Jurkat, Clone E6-1 (cell line): Measurements from ENCODE around the gene FARP2.
A peak's percentile ranks its signal among the peaks of the same experiment; 100 is the strongest.
"Not testable (repeated sequence)": the region's sequence is repeated elsewhere in the genome, so short reads cannot be mapped to it uniquely, and the experiment has no call there.

ENCODE experiments used
- DNase-seq: peaks from one replicate; pipeline ENCODE4 v3.0.0-alpha.2; 2011; ENCODE audit warnings: low read depth, low spot score
- H3K4me3 ChIP-seq: 2 replicates; pipeline ENCODE4 v1.5.1; 2011; ENCODE audit warnings: mild to moderate bottlenecking, low read length, control low read depth, moderate library complexity

Gene FARP2

DNA sequence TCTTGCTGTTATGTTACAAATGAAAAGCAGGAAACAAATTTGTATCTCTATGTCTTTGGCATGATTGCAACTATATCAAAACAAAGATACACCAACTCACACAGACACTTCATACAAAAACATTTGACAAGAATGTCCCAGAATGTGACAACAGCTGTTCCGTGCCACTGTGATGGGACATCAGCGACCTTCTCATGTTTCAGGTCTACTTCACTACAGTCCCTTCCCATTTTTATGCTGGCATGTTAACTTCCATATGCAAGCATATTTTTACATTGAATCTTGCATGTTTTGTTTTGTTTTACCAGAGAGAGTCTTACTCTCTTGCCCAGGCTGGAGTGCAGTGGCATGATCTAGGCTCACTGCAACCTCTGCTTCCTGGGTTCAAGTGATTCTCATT is 81.1 kb downstream of the FARP2 start:
- no peak overlapping the region for H3K4me3 ChIP-seq
- DNase-seq = no peak

DNA sequence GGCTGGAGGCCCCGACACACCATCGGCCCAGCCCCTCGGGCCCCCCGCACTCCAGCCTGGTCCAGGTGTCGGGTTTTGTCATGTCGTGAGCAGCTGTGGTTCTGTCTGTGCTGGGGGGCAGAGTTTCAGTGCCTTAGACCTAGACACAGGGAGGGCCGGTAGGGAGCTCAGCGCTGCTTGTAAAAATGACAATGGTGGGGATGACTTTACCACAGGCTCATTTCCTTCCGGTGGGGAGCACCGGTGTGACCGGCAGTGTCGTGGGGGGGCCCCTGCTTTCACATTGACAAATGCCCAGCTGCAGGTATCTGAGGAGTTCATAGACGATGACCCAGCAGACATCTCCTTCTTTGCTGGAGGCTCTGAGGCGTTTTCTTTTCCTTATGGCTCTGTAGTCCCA is 85.4 kb downstream of the FARP2 start:
- no peak for DNase-seq
- H3K4me3 ChIP-seq = no peak overlapping the region

DNA sequence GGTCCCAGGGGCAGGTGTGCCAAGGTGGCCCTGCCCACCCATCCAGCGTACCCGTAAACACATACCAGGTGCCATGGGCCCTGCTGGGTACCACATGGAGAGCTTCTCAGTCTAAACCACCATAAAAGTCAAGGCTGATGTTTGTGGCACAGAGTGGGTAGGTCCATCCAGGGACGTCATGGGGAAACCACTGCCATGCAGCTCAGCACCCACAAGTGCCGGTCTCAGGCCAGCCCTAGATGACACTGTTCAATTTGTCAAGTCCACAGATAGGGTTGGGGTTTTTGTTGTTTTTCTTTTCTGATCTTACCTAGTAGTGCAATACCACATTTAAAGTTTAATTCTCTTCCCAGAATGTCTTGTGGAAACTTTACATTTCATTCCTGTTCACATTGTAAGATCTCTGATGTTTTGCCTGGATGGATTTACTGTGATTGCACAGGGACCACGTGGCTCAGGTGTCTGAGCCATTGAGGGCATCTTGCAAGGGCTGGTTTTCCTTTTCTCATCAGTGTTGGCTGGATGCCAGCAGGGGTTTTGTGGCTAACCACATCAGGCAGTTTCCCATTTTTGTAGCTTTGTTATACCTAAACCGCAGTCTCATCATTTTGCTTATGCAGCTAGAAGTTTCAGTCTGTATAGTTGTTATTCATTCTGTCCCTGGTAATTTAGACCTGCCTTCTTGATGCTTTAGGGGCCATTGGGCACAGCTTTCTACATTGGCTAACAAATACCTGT is 87.6 kb downstream of the FARP2 start:
- no peak overlapping the region for H3K4me3 ChIP-seq
- DNase-seq = peak; percentile 98

DNA sequence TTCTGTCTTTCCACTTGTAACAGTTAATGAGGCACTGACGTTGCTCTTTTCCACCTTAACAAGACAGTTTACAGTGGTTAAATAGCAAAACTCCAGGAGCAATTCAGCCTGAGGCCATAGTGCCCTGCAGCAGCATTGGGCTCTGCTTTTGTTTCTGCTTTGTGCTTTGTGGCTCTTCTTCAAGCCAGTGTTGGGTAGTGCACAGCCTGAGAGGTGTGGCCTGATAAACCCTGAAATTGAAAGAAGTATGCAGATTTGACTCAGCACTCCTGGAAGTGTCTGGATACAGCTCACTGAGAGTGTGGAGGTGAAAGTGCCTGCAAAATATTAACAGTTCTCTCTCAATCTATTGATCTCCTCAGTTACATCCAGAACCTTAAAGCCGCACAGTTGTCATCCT is 89.3 kb downstream of the FARP2 start:
- DNase-seq = no peak
- no peak overlapping the region for H3K4me3 ChIP-seq

DNA sequence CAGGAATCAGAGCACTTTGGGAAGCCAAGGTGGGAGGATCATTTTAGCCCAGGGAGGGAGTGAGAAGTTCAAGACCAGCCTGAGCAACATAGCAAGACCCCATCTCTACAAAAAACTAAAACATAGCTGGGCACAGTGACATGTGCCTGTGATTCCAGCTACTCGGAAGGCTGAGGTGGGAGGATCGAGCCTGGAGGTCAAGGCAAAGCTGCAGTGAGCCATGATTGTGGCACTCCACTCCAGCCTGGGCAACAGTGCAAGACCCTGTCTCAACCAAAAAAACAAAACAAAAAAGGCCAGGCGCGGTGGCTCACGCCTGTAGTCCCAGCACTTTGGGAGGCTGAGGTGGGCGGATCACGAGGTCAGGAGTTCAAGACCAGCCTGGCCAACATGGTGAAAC is 94.0 kb downstream of the FARP2 start:
- not testable (repeated sequence) for DNase-seq, H3K4me3 ChIP-seq

DNA sequence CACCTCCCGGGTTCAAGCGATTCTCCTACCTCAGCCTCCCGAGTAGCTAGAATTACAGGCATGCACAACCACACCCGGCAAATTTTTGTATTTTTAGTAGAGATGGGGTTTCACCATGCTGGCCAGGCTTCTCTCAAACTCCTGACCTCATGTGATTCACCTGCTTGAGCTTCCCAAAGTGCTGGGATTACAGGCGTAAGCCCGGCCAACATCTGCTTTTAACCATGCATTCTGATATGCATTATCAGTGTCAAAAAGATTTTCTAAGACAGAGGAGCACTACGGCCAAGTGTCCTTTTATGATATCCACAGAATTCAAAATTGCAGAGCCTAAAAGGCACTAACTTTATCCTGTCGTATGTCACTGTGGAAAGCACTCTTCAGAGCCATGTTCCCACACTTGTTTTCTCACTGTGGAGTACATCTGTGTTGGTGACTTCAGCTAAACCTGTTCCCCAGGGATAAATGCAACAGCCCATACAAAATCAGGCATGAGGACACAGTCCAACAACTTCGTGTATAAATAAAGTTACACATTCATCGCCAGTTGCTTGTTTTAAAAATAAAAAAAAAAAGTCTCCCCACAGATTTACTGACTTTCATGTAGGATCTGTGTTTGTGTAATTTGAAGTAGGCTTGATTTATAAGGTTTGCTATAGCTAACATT is 95.9 kb downstream of the FARP2 start:
- H3K4me3 ChIP-seq = no peak overlapping the region
- no peak for DNase-seq

DNA sequence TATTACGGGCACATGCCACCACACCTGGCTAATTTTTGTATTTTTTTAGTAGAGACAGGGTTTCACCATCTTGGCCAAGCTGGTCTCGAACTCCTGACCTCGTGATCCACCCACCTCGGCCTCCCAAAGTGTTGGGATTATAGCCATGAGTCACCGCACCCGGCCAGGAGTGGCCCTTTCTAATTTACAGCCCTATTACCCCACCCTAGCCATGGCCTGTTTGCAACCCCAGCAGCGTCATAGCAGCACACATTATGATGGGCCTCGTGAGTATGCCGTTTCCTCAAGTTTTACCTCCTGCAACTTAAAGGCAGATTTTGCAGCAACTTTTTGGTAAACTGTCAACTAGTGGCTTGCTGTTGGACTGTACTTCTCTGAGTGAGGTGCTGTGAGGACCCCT is 97.8 kb downstream of the FARP2 start:
- H3K4me3 ChIP-seq, DNase-seq: not testable (repeated sequence)

DNA sequence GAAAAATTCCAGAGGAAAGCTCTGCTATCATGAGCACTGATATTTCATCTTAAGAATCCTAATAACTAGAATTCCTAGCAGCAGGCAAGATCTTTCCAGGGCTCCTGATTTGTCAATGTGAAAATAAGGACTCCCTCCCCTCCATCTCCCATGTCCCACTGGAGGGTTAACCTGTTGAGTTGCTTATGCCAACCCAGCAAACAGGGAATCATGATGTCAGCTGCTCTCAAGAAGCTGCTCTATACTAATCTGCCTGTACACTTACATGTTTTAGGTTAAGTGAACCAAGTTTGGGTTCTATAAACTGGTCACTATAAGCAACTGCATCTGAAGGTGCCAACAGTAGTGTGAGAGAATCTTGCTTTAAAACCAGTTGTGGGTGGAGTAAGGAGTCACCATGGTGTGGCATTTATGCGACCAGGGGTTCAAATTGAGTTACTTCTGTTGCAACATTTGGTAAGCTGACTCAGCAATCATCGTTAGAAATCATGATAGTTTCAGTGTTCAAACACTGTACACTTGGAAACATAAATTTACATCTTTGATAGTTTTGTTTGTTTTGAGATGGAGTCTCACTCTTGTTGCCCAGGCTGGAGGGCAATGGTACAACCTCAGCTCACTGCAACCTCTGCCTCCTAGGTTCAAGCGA is 98.9 kb downstream of the FARP2 start:
- H3K4me3 ChIP-seq = no peak overlapping the region
- DNase-seq = no peak

DNA sequence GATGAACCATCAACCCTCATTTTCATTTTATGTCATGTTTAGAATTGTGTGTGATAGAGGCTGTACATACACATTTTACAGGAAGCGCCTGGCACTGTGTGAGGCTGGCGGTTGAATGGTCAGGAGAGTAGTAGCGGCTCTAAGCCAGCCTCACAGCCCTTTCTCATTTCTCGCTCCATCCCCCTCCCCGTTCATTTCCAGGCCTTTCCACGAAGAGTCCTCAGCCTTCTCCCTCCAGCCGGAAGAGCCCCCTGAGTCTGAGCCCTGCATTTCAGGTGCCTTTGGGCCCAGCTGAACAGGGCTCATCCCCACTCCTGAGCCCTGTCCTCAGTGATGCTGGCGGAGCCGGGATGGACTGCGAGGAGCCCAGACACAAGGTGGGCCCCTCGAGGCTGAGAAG is 100.5 kb downstream of the FARP2 start:
- H3K4me3 ChIP-seq = no peak overlapping the region
- DNase-seq = no peak

DNA sequence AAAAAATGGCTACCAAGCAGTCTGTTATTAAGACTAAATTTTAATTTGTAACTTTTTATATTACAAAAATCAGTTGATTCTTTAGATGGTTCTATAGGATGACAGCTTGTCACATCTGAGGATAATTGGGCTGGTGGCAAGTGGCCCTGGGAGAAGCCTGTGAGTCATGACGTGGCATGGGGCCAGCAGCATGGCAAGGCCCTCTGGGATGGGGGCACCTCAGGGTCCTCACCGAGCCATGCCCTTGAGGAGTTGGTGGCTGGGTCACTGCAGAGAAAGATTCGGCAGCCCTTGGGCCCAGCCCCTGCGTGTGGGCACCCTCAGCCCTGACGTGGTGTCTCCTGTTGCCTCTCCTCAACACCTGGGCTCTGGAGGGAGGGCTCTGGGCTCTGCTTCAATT is 102.6 kb downstream of the FARP2 start:
- DNase-seq = no peak
- no peak overlapping the region for H3K4me3 ChIP-seq

DNA sequence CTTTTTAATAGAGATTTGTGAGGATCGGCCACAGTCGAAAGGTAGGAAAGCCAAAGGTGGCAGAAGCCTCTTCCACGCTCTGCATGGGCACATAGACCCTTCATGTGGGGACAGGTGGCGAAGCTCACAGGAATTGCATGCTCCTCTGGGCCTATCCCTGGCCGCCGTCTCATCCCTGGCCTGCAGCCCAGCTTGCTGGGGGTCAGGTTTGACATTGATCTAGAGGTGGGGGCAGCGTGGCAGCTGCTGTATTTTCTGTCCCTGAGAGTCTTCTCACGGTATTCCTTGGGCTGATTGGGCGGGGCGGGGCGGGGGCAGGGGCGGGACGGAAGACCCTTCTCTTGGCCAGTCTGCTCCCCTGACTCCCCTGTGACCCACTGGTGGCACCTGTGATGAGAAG is 103.4 kb downstream of the FARP2 start:
- DNase-seq = no peak
- no peak overlapping the region for H3K4me3 ChIP-seq

DNA sequence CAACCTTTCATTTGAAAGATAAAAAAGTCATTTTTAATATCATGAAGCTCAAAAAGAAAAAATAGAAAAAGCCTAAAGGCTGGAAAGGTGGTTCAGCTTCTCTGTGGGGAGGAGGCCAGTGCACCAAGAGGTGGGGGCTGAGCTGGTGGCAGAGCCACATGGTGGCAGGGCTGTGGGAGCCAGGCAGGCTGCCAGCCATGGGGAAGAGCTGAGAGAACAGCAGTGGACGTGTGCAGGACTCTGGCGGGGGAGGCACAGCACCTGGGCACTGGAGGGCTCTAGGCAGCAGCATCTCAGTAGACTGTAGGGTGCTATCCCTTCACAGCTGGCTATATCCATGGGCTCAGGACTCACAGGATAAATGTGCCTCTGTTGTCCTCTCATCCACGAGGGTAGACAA is 104.5 kb downstream of the FARP2 start:
- no peak overlapping the region for H3K4me3 ChIP-seq
- DNase-seq = no peak

DNA sequence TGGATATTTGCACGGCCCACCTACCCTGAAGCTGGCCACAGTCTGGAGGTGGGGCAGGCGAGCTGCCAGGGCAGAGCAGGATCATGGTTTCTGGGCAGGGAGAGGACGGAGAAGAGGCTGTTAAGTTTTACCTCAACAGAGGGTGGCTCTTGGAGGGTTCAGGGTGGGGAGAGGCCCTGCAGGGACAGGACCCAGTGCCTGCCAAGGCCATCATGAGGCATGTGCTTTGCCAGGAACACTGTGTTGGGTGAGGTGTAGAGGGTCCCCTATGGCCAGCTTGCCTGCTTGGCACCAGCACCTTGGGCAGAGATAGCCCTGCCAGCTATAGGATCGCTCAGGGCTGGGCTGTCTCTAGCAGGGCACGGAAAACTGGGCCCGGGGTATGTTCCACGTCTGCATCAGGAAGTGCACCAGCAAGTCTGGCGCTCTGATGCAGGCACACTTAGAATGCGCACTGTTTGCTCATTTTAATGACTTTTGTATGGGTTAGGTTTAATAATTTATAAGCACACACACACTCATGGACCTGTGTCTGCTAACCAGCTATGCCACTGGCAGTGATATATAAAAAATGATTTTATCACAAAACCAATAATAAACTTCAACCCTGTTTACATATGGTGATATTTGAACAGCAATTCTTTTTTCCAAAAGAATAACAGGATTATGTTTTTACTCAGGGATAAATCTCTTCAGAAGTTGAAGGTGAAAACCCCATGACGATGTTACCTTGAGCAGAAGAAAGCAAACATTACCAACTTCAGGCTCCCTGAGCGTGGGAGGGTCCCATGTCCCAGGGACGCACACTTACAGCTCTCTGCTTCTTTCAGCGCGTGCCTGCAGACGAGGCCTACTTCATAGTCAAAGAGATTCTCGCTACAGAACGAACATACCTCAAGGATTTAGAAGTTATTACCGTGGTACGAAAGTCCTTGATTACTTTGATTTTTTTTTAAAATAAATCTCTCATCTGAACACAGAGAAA is 105.9 kb downstream of the FARP2 start:
- H3K4me3 ChIP-seq = no peak overlapping the region
- DNase-seq = no peak

DNA sequence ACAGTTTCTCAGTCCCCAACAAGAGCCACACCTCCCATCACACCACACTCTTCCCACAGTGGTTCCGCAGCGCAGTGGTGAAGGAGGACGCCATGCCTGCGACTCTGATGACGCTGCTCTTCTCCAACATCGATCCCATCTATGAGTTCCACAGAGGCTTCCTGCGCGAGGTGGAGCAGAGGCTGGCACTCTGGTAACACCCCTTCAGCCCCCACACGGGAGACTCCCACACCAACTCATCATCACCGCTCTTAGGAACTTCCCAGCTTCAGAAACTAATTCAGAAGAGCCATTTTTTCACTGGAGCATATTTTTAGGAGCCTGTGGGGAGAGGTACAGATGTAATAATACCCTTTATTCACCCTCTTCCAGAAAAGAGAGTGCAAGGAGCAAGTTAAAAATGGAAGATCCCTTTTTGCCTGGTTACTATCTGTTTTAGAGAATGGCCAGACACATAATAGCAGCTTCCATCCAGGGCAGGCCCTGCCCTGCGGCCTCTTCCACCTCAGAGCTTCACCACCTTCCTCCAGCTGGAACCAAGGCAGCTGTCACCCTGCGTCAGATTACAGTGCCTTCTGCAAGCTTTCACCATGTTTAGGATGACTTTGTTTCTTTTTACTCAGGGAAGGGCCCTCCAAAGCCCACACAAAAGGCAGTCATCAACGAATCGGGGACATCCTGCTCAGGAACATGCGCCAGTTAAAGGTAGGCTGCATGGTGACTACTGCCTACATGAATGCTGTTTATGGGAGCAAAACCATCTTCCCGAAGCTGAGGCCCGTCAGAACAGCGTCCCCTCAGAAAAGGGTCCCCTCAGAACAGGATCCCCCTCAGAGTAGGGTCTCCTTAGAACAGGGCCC is 107.4 kb downstream of the FARP2 start:
- no peak overlapping the region for H3K4me3 ChIP-seq
- DNase-seq = no peak

DNA sequence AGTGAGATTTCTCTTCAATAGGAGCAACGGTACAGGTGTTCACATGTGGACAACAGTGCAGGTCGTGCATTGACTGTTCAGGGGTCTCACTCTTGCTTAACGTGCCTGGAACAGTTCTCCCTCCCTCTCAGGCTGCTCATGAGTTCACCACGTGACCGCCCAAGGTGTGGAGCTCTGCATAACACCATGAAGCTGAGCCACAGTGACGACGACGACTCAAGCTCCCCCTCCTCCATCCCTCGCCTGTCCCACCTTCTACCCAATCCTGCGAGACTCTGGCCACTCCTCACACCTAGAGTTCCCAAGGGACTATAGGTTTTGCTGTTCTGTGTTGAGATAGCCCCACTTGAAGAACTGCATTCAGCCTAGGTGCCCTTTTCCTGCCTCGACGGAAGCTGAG is 109.5 kb downstream of the FARP2 start:
- DNase-seq = no peak
- no peak overlapping the region for H3K4me3 ChIP-seq

DNA sequence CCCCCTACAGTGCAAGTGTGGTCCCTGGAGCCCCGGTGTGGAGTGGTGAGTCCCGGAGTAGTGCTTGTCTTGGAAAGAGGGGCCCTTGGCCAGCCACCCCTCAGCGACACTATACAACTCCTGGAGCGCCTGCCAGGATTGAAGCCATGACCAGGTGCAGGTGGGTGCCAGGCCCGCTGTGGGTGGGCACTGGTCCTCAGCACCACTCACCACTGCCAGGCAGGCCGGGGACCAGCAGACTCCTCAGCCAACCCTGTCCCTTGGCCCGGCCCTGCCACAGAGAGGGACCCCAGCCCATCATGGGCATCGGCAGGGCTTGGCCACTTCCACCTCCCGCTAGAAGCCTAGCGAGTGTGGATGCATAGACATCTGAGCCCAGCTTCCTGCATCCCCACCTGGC is 110.1 kb downstream of the FARP2 start:
- DNase-seq = no peak
- no peak overlapping the region for H3K4me3 ChIP-seq

DNA sequence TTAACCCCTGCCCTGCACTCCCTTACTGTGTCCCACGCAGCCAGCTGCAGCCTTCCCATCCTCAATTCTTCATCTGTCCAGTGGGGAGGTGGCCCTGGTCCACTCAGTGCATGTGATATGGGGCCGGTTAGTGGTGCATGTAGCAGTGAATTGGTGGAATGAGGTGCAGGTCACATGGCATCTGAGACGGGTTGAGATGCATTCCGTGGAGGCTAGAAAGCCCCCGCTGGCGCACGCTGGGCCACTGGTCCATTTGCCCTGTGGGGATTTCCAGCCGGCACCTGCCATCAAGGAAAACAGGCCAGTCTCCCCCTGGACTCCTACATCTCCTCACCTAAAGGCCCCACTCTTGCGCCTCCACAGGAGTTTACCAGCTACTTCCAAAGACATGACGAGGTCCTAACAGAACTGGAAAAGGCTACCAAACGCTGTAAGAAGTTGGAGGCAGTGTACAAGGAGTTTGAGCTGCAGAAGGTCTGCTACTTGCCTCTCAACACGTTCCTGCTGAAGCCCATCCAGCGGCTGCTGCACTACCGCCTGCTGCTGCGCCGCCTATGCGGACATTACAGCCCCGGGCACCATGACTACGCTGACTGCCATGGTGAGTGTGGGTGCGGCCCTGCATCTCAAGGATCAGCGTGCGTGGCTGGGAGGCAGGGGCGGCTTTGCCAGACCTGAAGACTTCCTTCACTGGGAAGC is 111.8 kb downstream of the FARP2 start:
- no peak for DNase-seq

DNA sequence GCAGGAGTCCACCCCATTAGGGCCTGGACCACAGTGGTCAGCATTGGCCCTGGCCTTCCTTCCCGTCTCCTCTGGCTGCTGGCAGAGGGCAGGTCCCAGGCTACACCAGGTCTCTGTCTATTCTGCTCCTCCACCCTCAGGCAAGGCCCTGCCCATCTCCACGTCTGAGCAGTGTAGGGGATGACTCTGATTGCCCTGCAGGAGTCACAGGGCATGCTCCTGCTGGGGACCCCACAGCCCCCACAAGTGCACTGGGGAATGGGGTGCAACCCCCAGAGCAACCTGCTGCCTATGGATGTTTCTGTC is 112.3 kb downstream of the FARP2 start:
- no peak overlapping the region for H3K4me3 ChIP-seq

More for the DNA sequence above, 111.8 kb downstream of the FARP2 start:
- no peak overlapping the region for H3K4me3 ChIP-seq

More for the DNA sequence above, 112.3 kb downstream of the FARP2 start:
- DNase-seq = no peak
